NCI-H1092 treated with DMSO at 0.1 percent for 48 hours (cell line): ENCODE data around the gene NR6A1.

Source experiments
- DNase-seq: peaks from one replicate; lab custom pipeline; 2025; lab: John Stamatoyannopoulos, UW

NR6A1 gene

DNA sequence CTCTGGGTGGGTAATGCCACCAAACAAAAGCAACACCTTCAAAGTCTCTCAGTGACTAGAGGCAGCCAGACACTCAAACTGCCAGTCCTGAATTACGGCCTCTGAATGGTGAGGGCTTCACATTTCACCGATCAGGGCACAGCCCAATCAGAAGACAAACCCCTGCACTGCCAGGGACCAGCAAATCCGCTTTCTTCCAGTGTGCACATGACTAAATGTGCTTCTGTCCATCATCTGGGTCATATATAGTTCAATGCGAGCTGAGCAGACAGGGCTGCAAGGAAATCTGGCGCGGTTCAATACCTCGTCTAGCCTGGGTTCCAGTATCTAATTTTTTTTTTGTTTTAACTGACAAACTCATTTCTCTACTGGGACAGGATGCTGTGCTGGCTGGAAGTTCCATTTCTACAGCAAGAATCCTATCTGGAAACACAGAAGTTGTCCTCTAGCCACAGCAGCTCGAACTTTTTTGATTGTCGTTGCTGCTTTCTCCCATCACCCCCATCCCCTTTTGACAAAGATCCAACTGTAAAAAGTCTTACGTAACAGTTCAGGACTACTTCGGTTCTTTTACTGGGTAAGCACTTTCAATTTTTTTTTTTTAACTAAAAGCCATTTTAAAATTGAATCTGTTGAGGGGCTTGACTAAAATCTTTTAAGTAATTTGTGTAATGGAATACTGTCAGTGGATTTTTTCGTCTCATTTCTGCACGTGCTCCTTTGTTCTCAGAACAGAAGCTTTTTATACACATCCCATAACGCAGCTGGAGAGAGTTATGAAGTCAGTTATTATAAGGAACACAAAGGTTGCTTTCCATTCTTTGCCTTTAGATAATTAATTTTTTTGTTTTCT, 112.7 kb downstream of the NR6A1 start:
- DNase-seq: peak; percentile 92

DNA sequence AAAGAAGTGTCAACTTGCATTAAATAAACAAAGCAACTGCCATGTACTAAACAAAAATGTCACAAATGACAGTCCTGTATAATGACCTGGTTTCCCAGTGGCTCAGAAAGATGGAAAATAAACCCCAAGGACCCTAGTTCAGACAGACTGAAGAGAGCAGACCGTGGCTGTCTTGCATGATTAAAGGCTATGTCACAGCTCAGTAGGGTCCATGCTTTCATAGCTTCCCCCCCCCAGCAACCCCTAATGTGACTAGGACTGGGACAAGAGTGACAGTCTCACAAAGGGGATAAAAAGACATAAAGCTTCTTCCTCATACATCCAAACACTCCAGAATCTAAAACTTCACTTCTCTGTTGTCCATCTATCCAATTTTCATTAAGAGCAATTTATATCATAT, 113.6 kb downstream of the NR6A1 start:
- no peak for DNase-seq

DNA sequence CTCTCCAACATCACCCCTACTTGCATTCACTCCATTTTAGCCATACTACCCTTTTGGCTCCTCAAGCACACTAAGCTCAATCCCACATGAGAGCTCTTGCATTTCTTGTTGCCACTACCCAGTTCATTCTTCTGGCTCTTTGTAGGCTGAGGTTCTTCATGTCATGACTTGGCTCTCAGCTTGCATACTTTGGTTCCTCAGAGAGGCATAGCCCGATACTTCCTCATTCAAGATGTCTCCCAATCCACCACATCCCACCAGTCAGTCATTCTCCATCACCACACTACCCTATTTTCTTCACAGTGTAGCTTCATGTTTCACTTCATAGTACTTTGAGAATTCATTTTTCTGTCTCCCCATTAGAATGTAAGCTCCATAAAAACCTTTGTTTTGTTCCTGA, 116.7 kb downstream of the NR6A1 start:
- no peak for DNase-seq

DNA sequence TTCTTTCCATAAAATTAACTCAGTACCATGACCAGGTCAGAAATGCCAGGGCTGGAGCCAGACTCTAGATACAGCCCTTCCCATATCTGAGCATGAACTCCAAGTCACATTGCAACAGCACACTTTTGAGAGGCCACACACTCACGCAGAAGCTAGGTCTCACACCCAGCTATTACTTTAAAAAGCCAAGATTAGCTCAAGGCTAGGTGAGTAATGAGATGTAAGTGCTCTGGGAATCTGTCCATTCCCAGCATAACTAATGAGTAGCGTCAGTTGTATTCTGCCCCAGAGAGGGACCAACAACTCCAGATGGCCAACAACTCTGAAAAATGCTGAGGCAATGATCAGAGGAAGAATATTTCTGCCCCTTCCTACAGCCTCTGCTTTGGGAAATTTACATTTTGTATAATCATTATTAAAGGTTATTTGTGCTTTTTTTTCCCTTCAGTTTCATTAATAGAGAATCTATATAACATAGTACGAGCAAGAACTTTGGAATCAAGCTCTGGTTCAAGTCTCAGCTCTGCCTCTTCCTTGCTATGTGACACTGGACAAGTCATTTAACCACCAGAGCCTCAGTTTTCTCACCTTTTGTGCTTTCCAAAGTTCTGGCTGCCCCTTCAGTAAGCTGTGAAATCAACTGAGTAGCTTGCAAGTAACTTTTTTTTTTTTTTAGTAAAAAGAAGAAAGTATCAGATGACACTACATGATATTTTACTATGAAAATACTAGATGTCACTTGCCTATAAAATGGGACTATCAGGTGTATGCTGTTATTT, 118.3 kb downstream of the NR6A1 start:
- no peak for DNase-seq

DNA sequence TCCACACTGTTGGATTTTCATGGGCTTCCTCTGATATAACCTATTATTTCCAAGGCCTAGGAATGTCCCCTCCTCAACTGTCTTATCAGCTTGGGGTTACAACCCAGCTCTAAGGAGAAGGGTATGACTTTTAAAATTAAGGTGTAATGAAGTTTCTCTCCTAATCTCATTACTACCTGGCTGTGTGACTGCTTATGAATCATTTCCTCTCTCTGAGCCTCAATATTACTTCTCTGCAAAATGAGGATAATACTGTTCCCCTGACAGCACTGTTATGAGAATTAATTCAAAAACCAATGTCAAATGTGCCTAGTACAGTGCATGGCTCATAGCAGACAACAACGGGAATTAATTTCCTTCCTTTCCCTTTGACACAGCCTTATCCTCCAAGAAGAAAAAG, 118.9 kb downstream of the NR6A1 start:
- DNase-seq: no peak

DNA sequence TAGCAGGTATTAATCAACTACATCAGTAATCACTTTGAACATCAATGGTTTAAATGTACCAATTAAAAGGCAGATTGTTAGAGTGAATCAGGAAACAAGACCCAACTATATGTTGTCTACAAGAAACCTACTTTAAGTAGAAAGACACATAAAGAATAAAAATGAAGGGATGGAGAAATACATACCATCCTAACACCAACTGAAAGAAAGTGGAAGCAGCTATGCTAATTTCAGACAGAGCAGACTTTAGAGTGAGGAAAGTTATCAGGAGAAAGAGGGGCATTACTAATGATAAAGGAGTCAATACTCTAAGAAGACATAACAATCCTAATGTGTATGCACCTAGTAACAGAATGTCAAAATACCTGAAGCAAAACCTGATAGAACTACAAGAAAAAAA, 125.8 kb downstream of the NR6A1 start:
- no peak for DNase-seq

DNA sequence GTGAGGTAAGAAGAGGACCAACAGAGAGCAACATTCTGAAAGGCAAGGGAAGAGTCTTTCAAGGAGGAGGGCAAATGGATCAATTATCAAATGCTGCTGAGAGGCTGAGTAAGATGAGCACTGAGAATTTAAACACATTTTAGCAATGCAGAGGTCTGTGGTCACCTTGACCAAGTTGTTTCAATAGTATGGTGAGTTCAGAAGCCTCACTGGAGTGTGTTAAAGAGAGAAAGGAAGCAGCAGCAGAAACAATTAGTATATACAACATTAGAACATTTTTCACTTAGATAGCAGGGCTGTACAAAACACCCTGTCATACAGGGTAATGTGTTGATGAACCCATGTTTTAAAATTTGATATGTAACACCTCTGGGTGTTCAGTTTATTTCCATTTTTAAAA, 131.5 kb downstream of the NR6A1 start:
- no peak for DNase-seq

DNA sequence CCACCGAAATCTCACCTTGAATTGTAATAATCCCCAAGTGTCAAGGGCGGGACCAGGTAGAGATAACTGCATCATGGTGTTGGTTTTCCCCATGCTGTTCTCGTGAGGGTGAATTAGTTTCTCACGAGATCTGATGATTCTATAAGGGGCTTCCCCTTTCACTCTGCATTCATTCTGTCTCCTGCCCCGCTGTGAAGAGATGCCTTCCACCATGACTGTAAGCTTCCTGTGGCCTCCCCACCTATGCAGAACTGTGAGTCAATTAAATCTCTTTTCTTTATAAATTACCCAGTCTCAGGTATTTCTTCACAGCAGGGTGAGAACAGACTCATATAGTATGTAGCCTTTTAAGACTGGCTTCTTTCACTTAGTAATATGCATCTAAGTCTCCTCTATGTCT, 135.8 kb downstream of the NR6A1 start:
- no peak for DNase-seq

DNA sequence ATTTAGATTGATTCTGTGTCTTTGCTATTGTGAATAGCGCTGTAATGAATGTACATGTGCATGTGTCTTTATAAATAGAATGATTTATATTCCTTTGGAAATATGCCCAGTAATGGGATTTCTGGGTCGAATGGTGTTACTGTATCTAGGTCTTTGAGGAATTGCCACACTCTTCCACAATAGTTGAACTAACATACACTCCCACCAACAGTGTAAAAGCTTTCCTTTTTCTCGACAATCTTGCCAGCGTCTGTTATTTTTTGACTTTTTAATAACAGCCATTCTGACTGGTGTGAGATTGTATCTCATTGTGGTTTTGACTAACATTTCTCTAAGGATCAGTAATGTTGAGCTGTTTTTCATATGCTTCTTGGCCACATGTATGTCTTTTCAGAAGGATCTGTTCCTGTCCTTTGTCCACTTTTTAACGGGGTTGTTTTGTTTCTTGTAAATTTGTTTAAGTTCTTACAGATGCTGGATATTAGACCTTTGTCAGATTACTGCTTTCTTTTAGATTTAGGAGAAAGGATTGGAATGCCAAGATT, 139.0 kb downstream of the NR6A1 start:
- no peak for DNase-seq

DNA sequence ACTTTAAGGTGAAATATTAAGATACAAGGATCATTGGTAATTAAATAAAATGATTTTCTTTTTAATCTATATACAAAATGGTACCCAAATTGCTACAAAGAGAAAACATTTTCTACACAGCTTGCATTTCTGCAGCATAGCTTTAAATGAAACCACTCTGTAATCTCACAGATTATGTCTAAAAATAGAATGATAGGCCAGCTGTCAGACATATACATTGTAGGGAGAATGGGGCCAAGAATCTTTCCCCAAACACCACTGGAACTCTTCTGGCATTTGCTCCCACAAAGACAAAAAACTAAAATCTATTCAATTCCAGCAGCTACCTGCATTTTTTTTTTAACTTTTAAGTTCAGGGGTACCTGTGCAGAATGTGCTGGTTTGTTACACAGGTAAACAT, 139.8 kb downstream of the NR6A1 start:
- DNase-seq: no peak

DNA sequence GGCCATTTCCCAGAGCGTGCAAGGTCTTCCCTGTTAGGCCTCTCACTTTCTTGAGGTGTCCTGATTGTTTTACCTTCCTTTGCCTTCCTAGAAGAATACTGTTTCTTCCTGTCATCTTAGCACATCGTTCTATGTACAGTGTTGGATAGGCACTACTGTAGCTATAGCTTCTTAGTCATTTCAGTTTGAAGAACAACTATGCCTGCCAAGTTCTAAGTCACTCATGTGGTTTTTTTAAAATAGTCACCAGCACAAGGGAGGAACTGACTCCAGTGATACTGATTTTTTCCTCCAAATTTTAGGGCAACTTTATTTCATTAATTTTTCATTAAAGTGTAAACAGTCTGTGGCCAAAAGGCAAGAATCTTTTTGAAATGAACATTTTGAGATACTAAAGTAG, 141.5 kb downstream of the NR6A1 start:
- DNase-seq: no peak

DNA sequence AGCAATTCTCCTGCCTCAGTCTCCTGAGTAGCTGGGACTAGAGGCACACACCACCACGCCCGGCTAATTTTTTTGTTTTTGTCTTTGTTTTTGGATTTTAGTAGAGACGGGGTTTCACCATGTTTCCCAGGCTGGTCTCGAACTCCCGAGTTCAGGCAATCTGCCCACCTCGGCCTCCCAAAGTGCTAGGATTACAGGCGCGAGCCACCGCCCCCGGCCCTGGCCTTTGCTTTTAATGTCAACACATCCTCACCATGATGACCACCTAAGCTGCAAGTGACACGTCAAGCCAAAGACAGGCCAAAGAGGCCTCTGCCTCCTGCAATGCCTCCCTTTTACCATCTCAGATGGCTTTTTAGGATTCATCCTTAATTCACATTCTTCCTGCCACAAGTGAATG, 142.4 kb downstream of the NR6A1 start:
- DNase-seq: no peak

DNA sequence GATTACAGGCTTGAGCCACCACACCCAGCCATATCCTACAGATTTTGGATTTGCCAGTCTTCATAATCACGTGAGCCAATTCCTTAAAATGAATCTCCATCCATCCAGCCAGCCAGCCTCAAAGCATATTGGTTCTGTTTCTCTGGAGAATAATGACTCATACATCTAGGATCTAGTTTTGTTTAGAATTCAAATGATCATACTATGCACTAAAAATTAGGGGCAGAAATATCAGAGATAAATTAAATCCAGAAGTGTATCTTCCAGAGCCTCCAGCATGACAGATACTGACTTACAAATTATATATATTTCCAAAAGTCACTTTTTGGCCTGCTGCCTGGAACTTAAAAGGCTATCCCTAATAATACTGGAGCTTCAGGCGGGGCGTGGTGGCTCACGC, 144.8 kb downstream of the NR6A1 start:
- DNase-seq: no peak

DNA sequence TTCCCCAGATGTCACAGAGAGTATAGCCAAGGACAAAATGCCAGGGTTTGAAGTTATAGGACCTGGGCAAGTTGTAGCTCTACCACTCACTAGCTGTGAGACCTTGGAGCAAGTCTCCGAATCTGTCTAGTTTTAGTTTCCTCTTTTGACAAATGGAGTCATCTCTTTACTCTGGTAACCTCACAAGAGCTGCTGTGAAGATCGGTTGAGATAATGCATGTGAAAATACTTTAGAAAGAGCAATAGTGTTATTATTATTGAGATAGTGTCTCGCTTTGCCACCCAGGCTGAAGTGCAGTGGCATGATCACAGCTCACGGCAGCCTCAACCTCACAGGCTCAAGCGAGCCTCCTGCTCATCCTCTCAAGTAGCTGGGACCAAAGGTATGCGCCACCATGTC, 146.0 kb downstream of the NR6A1 start:
- no peak for DNase-seq

DNA sequence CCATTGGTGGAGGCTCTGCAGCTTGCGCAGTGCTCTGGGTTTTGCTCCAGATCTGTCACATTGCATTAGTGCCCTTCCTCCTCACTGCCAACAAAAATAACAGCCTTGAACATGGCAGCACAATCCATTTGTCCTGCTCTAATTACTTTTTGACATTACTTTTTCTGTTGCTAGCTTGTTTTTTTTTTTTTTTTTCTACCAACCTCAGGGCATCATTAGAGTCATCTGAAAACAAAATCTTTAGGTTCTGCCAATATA, 146.4 kb downstream of the NR6A1 start:
- DNase-seq: no peak

DNA sequence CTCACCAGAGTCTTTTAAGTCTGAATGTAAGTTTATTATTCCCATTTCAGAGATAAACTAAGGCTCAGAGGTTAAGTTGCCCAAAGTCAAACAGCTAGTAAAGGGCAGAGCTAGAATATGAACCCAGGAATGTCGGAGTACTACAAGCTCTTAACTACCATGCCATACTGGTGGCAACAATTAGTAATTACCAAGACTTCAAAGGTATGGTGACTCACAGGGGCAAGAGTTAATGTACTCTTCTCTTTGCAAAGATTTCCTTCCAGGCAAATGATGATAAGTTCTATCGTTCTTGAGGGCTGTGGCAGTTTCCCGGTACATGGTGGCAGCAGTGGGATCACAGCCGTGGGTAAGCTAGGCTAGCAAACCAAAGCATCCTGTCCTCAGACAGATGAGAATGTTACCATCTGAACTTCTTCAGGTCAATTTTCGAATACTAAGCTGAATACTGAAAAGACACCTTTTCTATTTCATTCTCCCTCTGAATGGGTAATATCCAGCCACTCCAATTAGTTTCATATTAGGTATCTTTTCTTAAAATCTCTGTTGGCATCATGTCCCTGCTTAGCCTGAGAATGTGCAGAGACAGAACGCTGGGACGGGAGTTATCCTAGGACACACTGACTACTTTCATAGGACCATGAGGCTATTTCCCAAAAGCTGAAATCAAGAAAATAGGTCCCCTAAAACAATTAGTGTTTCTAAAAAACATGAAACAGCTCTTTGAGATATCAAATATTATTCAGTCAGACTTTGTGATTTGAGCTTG, 147.0 kb downstream of the NR6A1 start:
- no peak for DNase-seq

DNA sequence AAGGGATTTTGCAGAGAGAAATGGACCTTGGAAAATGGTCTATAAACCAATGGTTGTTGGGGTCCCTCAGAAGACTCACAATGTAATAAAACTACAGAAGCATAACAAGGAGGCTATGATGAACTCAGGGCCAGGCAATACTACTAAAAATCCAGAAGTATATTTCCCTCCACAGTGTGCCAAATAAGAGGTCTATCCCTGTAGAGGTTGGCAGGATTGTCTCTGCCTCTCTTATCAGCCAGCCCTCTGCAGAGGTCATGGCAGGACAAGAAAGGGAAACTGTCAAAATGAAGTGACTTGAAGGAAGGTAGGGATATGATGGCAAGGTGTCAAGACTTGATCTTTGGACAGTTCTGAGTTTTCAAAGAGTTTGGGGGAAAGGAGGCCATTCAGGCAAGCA, 148.2 kb downstream of the NR6A1 start:
- DNase-seq: no peak

DNA sequence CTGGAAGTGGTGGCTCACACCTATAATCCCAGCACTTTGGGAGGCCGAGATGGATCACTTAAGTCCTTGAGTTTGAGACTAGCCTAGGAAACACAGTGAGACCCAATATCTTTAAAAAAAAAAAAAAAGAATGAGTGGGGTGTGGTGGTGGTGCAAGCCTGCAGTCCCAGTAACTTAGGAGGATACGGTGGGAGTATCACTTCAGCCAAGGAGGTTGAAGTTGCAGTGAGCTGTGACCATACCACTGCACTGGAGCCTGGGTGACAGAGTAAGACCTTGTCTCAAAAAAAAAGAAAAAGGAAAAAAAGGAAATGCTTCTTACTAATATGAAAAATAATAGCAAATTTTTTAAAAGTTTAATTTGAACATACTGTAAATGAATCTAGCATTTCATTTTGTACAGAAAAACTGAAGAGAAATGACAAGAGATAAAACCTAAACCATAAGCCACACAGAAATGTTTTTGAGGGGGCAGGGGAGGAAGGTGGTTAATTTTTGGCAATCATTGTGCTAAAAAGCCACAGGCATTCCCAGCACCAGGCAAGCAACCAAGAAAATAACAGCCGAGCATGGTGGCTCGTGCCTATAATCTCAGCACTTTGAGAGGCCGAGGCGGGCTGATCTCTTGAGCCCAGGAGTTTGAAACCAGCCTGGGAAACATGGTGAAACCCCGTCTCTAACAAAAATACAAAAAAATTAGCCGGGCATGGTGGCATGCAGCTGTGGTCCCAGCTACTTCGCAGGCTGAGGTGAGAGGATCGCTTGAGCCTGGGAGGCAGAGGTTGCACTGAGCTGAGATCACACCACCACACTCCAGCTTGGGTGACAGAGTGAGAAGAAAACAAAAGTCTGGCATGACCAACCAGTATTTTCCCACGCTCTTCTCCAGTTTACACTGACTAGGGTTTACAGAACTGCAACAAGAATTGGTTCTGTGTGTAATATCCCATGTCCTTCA, 149.5 kb downstream of the NR6A1 start:
- DNase-seq: no peak

DNA sequence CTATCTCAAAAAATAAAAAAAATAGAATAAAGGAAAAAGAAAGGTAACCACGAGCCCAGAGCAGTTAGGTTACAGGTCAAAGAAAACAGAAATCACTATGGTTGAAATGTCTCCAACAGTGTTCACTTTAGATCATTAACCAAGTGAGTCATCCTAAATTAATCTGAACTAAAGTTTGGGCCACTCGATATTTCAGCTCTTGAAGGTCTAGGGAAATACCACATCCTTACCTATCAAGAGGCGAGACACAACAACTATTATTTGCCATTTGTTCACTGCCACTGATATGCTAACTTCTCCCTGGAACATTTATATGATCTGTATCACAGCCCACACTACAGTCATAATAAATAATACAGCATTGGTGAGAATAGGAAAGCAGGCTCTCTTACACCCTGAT, 152.6 kb downstream of the NR6A1 start:
- no peak for DNase-seq

DNA sequence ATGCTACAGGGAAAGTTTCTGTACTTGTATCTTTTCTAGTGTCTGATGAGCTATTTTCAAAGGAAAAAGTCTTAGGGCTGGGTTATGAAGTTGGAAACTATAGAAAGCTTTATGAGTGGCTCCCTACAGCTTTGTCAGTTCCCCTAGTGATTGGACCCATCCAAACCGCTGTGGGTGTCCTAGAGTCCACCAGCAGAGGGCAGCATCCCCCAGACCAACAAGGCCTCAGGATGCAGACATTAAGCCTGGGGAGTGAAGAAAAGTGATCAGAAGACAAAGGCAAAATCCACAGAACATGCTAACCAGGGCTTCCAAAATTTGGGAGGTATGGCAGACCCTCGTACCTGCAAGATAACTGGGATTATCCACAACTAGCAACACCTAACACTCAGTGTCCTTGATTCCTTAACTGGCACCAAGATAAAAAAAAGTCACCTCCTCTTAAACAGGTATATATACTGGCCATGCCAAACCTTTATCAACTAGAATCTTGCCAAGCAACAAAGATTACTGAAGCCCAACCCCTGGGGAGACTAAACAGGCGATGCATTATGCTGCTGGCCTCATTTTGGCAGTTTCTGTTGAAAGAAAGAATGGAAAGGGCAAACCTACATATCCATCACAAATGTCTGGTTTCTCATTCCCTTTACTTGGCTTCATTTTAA, 153.5 kb downstream of the NR6A1 start:
- peak; percentile 54 for DNase-seq

DNA sequence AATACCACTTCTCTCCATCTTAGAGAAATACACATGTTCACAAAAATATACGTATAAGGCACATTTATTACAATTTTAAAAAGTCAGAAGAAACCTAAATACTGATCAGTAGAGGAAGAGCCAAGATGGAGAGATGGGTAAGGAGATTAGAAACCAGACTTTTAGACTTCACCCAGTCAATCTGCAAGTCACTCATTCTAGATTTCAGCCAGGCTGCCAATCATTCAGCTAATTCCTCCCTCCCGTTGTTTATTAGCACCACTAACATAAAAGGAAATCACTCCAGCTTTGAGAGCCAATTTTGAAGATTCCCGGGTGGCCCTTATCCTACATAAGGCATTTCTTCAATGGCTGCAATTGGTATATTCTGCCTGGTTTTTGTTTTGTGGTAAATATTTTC, 154.2 kb downstream of the NR6A1 start:
- DNase-seq: no peak
